ENCODE data around the gene EPHA1.

Gene EPHA1

DNA sequence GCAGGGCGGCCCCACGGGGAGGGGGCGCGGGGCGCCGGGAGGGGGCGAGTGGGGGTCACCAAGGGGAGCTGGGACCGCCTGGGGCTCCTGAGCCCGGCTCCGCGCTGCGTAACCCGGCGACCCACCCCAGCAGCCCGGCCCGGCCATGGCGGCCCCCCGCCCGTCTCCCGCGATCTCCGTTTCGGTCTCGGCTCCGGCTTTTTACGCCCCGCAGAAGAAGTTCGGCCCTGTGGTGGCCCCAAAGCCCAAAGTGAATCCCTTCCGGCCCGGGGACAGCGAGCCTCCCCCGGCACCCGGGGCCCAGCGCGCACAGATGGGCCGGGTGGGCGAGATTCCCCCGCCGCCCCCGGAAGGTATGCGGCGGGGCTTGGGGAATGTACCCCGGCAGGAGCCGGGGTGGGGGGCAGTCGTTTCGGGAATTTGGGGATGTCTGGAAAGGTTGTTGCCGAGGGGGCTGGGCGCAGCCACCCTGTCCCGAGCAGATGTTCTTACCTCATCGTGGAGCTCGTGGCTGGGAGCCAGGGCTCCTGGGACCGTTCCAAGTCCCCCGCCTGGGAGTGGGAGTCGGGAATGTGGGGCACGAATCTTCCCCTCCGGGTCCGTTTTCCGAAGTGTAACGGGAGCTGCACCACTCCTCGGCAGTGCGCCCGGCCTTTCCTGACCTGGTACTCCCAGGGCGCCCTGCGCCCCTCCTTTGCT, 27.1 kb downstream of the EPHA1 start:
- peak; percentile 75 for DNase-seq (ENCODE audit: extremely low read depth, low read depth)
- TF ChIP-seq, protein P1, sequence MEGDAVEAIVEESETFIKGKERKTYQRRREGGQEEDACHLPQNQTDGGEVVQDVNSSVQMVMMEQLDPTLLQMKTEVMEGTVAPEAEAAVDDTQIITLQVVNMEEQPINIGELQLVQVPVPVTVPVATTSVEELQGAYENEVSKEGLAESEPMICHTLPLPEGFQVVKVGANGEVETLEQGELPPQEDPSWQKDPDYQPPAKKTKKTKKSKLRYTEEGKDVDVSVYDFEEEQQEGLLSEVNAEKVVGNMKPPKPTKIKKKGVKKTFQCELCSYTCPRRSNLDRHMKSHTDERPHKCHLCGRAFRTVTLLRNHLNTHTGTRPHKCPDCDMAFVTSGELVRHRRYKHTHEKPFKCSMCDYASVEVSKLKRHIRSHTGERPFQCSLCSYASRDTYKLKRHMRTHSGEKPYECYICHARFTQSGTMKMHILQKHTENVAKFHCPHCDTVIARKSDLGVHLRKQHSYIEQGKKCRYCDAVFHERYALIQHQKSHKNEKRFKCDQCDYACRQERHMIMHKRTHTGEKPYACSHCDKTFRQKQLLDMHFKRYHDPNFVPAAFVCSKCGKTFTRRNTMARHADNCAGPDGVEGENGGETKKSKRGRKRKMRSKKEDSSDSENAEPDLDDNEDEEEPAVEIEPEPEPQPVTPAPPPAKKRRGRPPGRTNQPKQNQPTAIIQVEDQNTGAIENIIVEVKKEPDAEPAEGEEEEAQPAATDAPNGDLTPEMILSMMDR (IDR thresholded peaks at IDR 0.05; ENCODE audit: low read depth, low read length), result no peak

DNA sequence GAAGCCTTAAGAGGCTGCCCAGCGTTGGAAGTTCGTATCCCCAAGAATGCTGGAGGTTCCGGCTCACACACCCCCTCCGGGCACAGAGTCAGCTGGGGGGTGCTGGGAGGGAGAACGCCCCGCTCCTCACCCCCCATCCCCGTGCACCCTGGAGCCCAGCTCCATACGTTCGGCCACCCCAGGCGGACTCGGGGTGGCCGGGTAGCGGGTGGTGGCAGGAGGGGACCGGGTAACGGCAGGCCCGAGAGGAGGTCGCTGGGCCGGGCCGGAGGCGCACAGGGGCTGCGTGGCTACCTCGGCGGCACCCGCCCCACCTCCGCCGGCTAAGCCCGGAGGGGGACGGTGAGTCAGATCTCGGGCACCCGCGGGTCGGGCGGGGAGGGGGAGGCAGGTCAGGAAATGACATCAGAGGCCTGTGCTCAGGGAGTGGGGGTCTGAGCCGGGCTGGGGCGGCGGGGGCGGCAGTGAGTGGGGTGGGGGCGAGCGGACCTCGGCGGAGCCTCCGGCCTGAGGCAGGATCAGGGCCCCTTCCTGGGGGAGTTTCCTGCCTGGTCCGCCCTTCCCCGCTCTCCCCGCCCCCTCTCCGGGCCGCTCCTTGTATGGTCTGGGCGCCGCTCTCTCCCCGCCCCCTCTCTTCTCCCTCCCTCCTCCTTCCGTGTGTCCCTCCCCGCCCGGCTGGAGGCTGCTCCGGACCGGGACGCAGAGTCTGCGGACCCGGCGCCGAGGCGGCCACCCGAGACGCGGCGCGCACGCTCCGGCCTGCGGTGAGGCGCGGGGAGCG, 27.8 kb downstream of the EPHA1 start, which contains the start of gene ZYX:
TSS of gene ZYX (plus strand) at position 700 of the 781 bp plus-strand sequence. CDS start 227 bp downstream, outside the sequence.
- DNase-seq (ENCODE audit: extremely low read depth, low read depth), result peak; percentile 89
- TF ChIP-seq, protein P1 (IDR thresholded peaks at IDR 0.05; ENCODE audit: low read depth, low read length), result no peak

DNA sequence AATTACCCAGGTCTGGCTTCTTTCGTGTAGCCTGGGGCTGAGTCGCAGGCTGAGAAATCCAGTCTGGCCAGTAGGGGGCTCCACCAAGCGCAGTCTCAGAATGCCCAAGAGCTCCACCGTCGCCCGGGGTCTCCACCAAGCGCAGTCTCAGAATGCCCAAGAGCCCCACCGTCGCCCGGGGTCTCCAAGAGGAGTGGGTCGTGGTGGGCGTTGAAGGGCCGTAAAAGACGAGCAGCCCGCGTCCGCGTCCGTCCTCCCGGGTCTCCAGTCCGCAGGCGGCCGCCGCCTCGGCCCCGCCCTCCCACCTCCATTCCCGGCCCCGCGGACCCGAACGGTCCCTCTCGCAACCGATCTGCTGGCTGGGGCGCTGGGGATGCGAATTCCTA, 28.4 kb downstream of the EPHA1 start:
- TF ChIP-seq, protein P1 (IDR thresholded peaks at IDR 0.05; ENCODE audit: low read depth, low read length), result peak; percentile 83
- peak; percentile 76 for DNase-seq (ENCODE audit: extremely low read depth, low read depth)

DNA sequence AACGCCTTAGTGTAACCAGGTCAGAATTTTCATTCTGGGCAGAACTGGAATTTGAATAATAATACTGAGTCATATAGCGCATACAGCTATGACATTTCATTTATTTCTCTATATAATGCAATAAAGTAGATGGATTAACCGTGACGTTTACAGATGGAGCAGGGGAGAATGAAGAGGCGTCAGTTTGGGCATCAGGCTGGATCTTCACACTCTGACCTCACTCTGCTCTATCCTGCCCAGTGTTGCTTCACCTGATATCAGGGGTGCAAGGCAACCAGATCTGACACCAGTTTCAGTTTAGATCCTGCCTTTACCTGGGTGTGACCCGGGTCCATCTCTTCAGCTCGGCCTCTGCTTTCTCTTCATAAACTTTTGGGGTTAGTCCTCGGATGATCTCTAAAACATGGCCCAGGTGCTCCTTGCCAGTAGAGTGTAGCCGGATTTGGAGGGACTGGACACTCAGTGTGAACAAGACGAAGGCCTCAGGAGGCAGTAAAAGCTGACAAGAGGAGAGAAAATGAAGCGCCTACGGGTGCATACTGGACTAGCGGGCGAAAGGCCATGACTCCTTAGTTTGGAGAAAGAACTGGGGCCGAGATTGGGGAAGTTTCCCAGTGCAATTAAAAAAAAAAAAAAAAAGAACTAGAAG, 28.9 kb downstream of the EPHA1 start:
- TF ChIP-seq, protein P1 (IDR thresholded peaks at IDR 0.05; ENCODE audit: low read depth, low read length), result no peak
- DNase-seq (ENCODE audit: extremely low read depth, low read depth), result no peak

DNA sequence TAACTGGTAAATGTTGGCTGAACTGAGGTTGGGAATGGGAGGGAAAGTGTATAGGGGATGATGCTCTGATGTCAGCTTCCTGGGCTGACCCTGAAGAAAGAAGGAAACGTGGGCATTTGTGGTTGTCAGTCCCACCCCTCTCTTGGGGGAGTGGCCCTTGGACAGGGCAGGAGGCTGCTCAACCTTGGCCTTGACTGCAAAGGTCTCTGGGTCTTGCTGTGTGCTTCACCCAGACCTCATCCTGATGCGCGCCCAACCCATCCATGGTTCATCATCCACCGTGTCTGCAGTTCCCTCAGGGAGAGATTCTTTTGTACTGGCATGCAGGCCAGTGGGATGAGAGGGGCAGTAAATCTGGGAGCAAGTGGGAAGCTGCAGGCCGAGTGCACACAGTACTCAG, 32.3 kb downstream of the EPHA1 start:
- no peak for DNase-seq (ENCODE audit: extremely low read depth, low read depth)
- TF ChIP-seq, protein P1 (IDR thresholded peaks at IDR 0.05; ENCODE audit: low read depth, low read length), result no peak

DNA sequence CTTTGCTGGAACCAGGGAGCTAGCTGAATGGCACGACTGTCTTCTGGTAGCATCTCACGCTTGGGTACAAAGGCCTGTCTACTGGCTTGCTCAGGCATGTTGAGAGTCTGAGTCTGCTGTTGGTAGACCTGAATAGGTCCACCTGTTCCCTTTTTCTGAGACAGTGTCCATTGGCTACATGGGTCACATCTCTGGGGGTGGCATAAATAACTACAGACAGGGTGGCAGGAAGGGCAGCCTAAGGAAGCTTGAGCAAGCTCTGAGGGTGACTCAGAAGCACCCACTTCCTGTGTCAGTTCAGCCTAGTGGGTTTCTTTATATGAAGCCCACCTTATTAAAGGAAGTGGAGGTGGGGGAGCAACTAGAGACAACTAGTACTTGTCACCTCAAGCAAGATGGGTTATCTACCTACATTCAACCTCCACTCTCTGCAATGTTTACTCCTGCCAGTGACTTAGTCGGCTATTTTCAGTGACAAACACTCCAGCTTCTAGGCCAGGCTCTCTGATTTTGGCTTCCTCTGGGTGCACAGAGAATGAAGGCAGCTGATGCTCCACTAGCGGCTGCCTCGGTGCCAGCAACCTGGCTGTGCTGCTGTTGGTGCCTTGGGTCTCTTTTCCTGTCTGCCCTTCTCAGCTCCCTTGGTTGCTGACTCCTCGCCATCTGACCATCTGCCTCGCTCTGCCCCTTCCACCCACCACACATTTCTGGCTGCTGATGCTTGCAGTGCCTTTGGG, 33.2 kb downstream of the EPHA1 start:
- TF ChIP-seq, protein P1 (IDR thresholded peaks at IDR 0.05; ENCODE audit: low read depth, low read length), result no peak
- no peak for DNase-seq (ENCODE audit: extremely low read depth, low read depth)

Data from AG09319 (cell line).